CD4-positive, CD25-positive, alpha-beta regulatory T cell (primary cell): ENCODE measurements around the gene GMPPB. TPM values are rescaled to one million over a fixed set of nuclear protein-coding genes. Genes with fewer than 3 reads are reported as not detected.

Source experiments
- ATAC-seq, 2 donors: fragments of 150-1000 bp; cut with Tn5 transposase; one replicate each; pipeline ENCODE4 v1.10.0; 2021; ENCODE audit warnings: low read depth in 2 of 2, moderate number of reproducible peaks in 2 of 2, moderate library complexity in 1 of 2
- DNase-seq, 3 donors: peaks; one replicate each; pipeline versions ENCODE4 v3.0.0 to v3.0.0-alpha.2; 2012 to 2022; ENCODE audit warnings: mixed read lengths in 1 of 3
- H3K27ac ChIP-seq: one replicate; pipeline ENCODE4 v1.7.0; 2013; ENCODE audit warnings: mild to moderate bottlenecking, low read length; ENCODE audit not compliant: insufficient read depth, poor library complexity, severe bottlenecking
- H3K27me3 ChIP-seq: one replicate; pipeline ENCODE4 v1.7.0; 2013; ENCODE audit warnings: low read length; ENCODE audit not compliant: control insufficient read depth, insufficient read depth
- H3K36me3 ChIP-seq: one replicate; pipeline ENCODE4 v1.7.0; 2013; ENCODE audit warnings: mild to moderate bottlenecking, low read length, moderate library complexity; ENCODE audit not compliant: control insufficient read depth, insufficient read depth
- H3K4me1 ChIP-seq: 2 replicates; pipeline ENCODE4 v1.7.0; 2013; ENCODE audit warnings: mild to moderate bottlenecking, low read length; ENCODE audit not compliant: insufficient read depth, control insufficient read depth, poor library complexity, severe bottlenecking
- H3K4me3 ChIP-seq: one replicate; pipeline ENCODE4 v1.7.0; 2013; ENCODE audit warnings: low read depth, mild to moderate bottlenecking, low read length, moderate library complexity
- H3K9me3 ChIP-seq, 2 experiments: 1 replicate in 1 of 2; 2 replicates in 1 of 2; pipeline ENCODE4 v1.7.0; 2013; ENCODE audit warnings: low read length in 2 of 2, mild to moderate bottlenecking in 1 of 2, moderate library complexity in 1 of 2; ENCODE audit not compliant: control insufficient read depth in 2 of 2
- H3K27ac Mint-ChIP-seq, 3 donors: one replicate each; pipeline ENCODE4 v1.8.0; 2020 to 2022; ENCODE audit warnings: mild to moderate bottlenecking in 3 of 3, mixed read lengths in 3 of 3, moderate library complexity in 2 of 3
- H3K27me3 Mint-ChIP-seq: one replicate; pipeline ENCODE4 v1.8.0; 2022; ENCODE audit warnings: mild to moderate bottlenecking, mixed read lengths
- H3K36me3 Mint-ChIP-seq: one replicate; pipeline ENCODE4 v1.8.0; 2020; ENCODE audit warnings: mixed read lengths
- H3K4me1 Mint-ChIP-seq, 4 donors: one replicate each; pipeline ENCODE4 v1.8.0; 2020 to 2022; ENCODE audit warnings: mixed read lengths in 4 of 4, mild to moderate bottlenecking in 1 of 4
- H3K4me3 Mint-ChIP-seq, 4 donors: one replicate each; pipeline ENCODE4 v1.8.0; 2020 to 2022; ENCODE audit warnings: mild to moderate bottlenecking in 4 of 4, mixed read lengths in 4 of 4, moderate library complexity in 3 of 4
- H3K9me3 Mint-ChIP-seq, 7 donors: one replicate each; pipeline ENCODE4 v1.8.0; 2020 to 2022; ENCODE audit warnings: mixed read lengths in 7 of 7, mild to moderate bottlenecking in 3 of 7, moderate library complexity in 2 of 7
- polyA plus RNA-seq, 4 donors: library from polyadenylated mRNA; unstranded; fragments of 300-500 nt; fragmentation: Illumina TruSeq; gene quantifications; one replicate each; pipeline ENCODE4 v1.2.3, GENCODE V29; 2021
- total RNA-seq: library from RNA; stranded (reverse); gene quantifications from one replicate; pipeline ENCODE4 v1.2.3, GENCODE V29; 2022

GMPPB gene
- total and polyA plus RNA-seq, 5 donors from 2014 or later: 14.7 to 32.1 (median 17.7) TPM

- H3K27ac Mint-ChIP-seq: no peak overlapping the region
Measured at GRCh38 chr3:49727154-49727923, 3.6 kb upstream of the GMPPB start.

GRCh38 chr3:49725906-49726681, 2.3 kb upstream of the GMPPB start:
- no peak for DNase-seq
- H3K4me3 ChIP-seq: no peak overlapping the region
- peaks cover 17% of the 10 kb centered on the region for H3K4me1 ChIP-seq
- ATAC-seq: no peak
- H3K27ac Mint-ChIP-seq: no peak overlapping the region
- H3K27me3 Mint-ChIP-seq: no peaks in the 10 kb centered on the region
- peaks cover 2% of the 10 kb centered on the region for H3K36me3 Mint-ChIP-seq
- no peaks in the 10 kb centered on the region for H3K9me3 ChIP-seq
- peaks cover 26% of the 10 kb centered on the region for H3K36me3 ChIP-seq
- peak overlapping the region in 1 of 4 donors; percentile 69 for H3K4me3 Mint-ChIP-seq
- no peaks in the 10 kb centered on the region for H3K27me3 ChIP-seq
- peaks cover 0 to 29% (median 11%) of the 10 kb centered on the region in 4 donors for H3K4me1 Mint-ChIP-seq
- peak overlapping the region; percentile 96 for H3K27ac ChIP-seq
- no peaks in the 10 kb centered on the region for H3K9me3 Mint-ChIP-seq

More at GRCh38 chr3:49727154-49727923, 3.6 kb upstream of the GMPPB start:
- ATAC-seq (no peak), DNase-seq (no peak)
- Histone ChIP-seq H3K4me1 (peaks cover 17% of the 10 kb centered on the region), H3K36me3 (peaks cover 31% of the 10 kb centered on the region), H3K9me3 (no peaks in the 10 kb centered on the region), H3K4me3 (no peak overlapping the region), H3K27me3 (no peaks in the 10 kb centered on the region), H3K27ac (no peak overlapping the region)
- Mint-ChIP-seq H3K4me3 (peak overlapping the region in 1 of 4 donors; percentile 29), H3K9me3 (no peaks in the 10 kb centered on the region), H3K4me1 (peaks cover 0 to 21% (median 10%) of the 10 kb centered on the region in 4 donors), H3K27me3 (no peaks in the 10 kb centered on the region), H3K36me3 (peaks cover 7% of the 10 kb centered on the region)

GRCh38 chr3:49724586-49724985, 835 bp upstream of the GMPPB start:
- Histone ChIP-seq H3K36me3 (peaks cover 26% of the 10 kb centered on the region), H3K4me1 (peaks cover 21% of the 10 kb centered on the region), H3K9me3 (no peaks in the 10 kb centered on the region), H3K27ac (peak overlapping the region; percentile 96), H3K27me3 (no peaks in the 10 kb centered on the region), H3K4me3 (peak overlapping the region; percentile 72)
- H3K4me3 Mint-ChIP-seq: peak overlapping the region; percentile 92 to 97 (median 96)
- no peaks in the 10 kb centered on the region for H3K36me3 Mint-ChIP-seq
- peaks cover 0 to 43% (median 16%) of the 10 kb centered on the region in 4 donors for H3K4me1 Mint-ChIP-seq
- no peak for ATAC-seq
- H3K27ac Mint-ChIP-seq: peak overlapping the region; percentile 89 to 94 (median 94)
- no peaks in the 10 kb centered on the region for H3K27me3 Mint-ChIP-seq
- no peaks in the 10 kb centered on the region for H3K9me3 Mint-ChIP-seq
- DNase-seq: peak in 2 of 3 donors; percentile 35 to 54

- Mint-ChIP-seq H3K27me3 (no peaks in the 10 kb centered on the region), H3K36me3 (no peaks in the 10 kb centered on the region), H3K4me1 (peaks cover 0 to 54% (median 23%) of the 10 kb centered on the region in 4 donors), H3K9me3 (no peaks in the 10 kb centered on the region), H3K4me3 (peak overlapping the region; percentile 92 to 97 (median 96)), H3K27ac (peak overlapping the region; percentile 89 to 97 (median 94))
- Histone ChIP-seq H3K9me3 (no peaks in the 10 kb centered on the region), H3K27me3 (no peaks in the 10 kb centered on the region), H3K4me3 (peak overlapping the region; percentile 74), H3K4me1 (peaks cover 31% of the 10 kb centered on the region), H3K36me3 (peaks cover 26% of the 10 kb centered on the region), H3K27ac (peak overlapping the region; percentile 96)
- DNase-seq (peak; percentile 56 to 83 (median 61)), ATAC-seq (peak in 1 of 2 donors; percentile 12)
Measured at GRCh38 chr3:49723296-49723627, 489 bp downstream of the GMPPB start.

- no peaks in the 10 kb centered on the region for H3K9me3 ChIP-seq
- H3K36me3 ChIP-seq: peaks cover 22% of the 10 kb centered on the region
- peak overlapping the region; percentile 92 to 97 (median 96) for H3K4me3 Mint-ChIP-seq
- no peaks in the 10 kb centered on the region for H3K27me3 Mint-ChIP-seq
- peak overlapping the region; percentile 96 for H3K27ac ChIP-seq
- peak overlapping the region; percentile 74 for H3K4me3 ChIP-seq
- H3K4me1 Mint-ChIP-seq: peaks cover 0 to 54% (median 23%) of the 10 kb centered on the region in 4 donors
- peaks cover 31% of the 10 kb centered on the region for H3K4me1 ChIP-seq
- H3K36me3 Mint-ChIP-seq: no peaks in the 10 kb centered on the region
- H3K27ac Mint-ChIP-seq: peak overlapping the region; percentile 89 to 97 (median 94)
- no peak for DNase-seq
- H3K27me3 ChIP-seq: no peaks in the 10 kb centered on the region
- ATAC-seq: no peak
- H3K9me3 Mint-ChIP-seq: no peaks in the 10 kb centered on the region
Measured at GRCh38 chr3:49722896-49723295, 855 bp downstream of the GMPPB start.

GRCh38 chr3:49721896-49722781, 1.6 kb downstream of the GMPPB start:
- no peaks in the 10 kb centered on the region for H3K9me3 ChIP-seq
- peak overlapping the region; percentile 96 for H3K27ac ChIP-seq
- peaks cover 0 to 56% (median 23%) of the 10 kb centered on the region in 4 donors for H3K4me1 Mint-ChIP-seq
- no peaks in the 10 kb centered on the region for H3K27me3 ChIP-seq
- no peak for ATAC-seq
- H3K27ac Mint-ChIP-seq: peak overlapping the region in 2 of 3 donors; percentile 26 to 97
- H3K36me3 ChIP-seq: peaks cover 15% of the 10 kb centered on the region
- H3K36me3 Mint-ChIP-seq: no peaks in the 10 kb centered on the region
- peaks cover 31% of the 10 kb centered on the region for H3K4me1 ChIP-seq
- H3K4me3 ChIP-seq: no peak overlapping the region
- no peak for DNase-seq
- H3K27me3 Mint-ChIP-seq: no peaks in the 10 kb centered on the region
- H3K9me3 Mint-ChIP-seq: no peaks in the 10 kb centered on the region
- peak overlapping the region; percentile 78 to 97 (median 94) for H3K4me3 Mint-ChIP-seq

- no peak overlapping the region for H3K27ac Mint-ChIP-seq
- Histone ChIP-seq H3K36me3 (peaks cover 10% of the 10 kb centered on the region), H3K27ac (no peak overlapping the region), H3K4me3 (no peak overlapping the region), H3K27me3 (no peaks in the 10 kb centered on the region), H3K4me1 (peaks cover 31% of the 10 kb centered on the region), H3K9me3 (no peaks in the 10 kb centered on the region)
- H3K4me1 Mint-ChIP-seq: peaks cover 0 to 56% (median 23%) of the 10 kb centered on the region in 4 donors
- H3K9me3 Mint-ChIP-seq: no peaks in the 10 kb centered on the region
- H3K27me3 Mint-ChIP-seq: no peaks in the 10 kb centered on the region
- no peaks in the 10 kb centered on the region for H3K36me3 Mint-ChIP-seq
- ATAC-seq (no peak), DNase-seq (no peak)
- peak overlapping the region; percentile 22 to 93 (median 55) for H3K4me3 Mint-ChIP-seq
Measured at GRCh38 chr3:49721596-49721895, 2.2 kb downstream of the GMPPB start.
